Hematopoietic multipotent progenitor cell treated with erythropoietin and hydrocortisone succinate and interleukin-3 and kit ligand, for 17 days (in vitro differentiated cells): Measurements from ENCODE around the gene SMLR1.

Experiments
- DNase-seq: peaks from one replicate; pipeline ENCODE4 v3.0.0-alpha.2; 2015; ENCODE audit warnings: low spot score

Gene SMLR1

GRCh38 chr6:130825772-130826441, 1.3 kb upstream of the SMLR1 start:
- no peak for DNase-seq

- DNase-seq = no peak
Observed at GRCh38 chr6:130826442-130827246, 562 bp upstream of the SMLR1 start.

GRCh38 chr6:130829333-130829910, 2.2 kb downstream of the SMLR1 start:
- DNase-seq = no peak

GRCh38 chr6:130831607-130832006, 4.4 kb downstream of the SMLR1 start:
- no peak for DNase-seq

DNA sequence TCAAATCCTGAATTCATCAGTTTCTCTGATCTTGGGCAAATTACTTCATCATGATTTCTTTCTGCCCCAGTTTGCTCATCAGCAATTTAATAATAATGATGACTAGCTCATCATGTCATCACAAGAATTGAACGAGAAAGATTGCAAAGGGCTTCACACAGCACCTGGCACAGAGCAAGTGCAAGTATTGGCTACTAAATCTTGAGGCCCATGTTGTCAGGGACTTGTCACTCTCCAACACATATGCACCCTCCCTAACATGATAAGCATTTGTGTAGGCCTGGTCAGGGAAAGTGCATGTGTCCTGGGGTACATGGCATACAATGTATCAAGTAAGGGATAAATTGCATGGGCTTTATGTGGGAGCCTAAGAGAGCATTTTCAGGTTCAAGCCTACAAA, 6.4 kb downstream of the SMLR1 start:
- DNase-seq = no peak

DNA sequence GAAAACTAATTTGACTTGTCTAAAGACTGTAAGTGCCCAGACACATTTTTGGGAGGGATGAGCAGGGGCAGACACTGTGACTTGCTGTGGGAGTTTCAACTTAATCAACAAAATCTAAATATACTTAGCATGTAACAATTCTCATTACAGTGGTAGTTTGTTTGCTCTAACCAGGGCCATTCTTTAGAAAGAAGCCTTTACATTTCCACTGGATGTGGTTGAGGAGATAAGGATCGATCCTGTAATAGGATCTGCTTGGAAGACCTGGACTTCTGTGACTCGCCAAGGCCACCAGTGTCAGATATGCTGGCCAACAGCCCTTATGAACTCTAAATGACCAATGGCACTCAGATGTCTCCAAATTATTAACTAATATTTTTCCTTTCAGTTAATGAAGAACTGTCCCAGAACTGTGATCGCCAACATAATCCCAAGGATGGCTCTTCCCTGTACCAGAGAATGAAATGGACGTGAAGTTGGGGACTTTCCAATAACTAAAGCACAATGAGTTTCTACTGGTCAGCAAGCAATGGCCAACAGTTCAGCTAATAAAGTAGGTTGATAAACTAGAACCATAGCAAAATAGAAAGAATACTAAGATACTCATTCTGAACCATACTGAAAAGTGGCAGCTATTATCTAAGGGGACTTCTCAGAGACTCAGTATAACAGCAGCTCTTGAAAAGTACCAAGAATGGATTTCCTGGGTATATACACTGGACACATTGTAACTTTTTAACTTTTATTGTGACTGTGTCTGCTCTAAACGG, 7.5 kb downstream of the SMLR1 start:
- DNase-seq = no peak

- no peak for DNase-seq
Observed at GRCh38 chr6:130836055-130836640, 8.9 kb downstream of the SMLR1 start.

- no peak for DNase-seq
Observed at GRCh38 chr6:130837067-130837466, 9.9 kb downstream of the SMLR1 start.

GRCh38 chr6:130838250-130838860, 11.1 kb downstream of the SMLR1 start:
- DNase-seq = no peak

GRCh38 chr6:130838951-130839350, 11.7 kb downstream of the SMLR1 start:
- DNase-seq = no peak

DNA sequence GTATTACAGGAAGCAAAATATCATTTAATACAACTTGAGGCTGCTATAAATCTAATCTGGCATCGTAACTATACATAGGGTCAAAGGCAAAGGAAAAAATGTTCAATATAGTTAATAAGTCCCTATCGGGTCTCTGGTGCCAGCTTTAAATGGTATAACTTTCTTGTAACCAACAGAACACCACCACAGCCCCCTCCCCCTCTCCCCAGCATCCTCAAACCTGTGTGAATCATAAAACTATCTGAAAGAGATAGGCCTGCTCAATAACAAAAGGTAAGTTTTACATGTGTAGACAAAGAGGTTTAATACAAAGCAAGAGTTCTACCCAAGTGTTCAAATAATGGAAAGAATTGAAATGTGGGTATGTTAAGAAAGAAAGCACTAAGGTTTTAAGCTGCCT, 12.2 kb downstream of the SMLR1 start:
- DNase-seq = no peak

- DNase-seq = no peak
Observed at GRCh38 chr6:130840050-130840449, 12.8 kb downstream of the SMLR1 start.

GRCh38 chr6:130841128-130841728, 14.0 kb downstream of the SMLR1 start:
- no peak for DNase-seq

DNA sequence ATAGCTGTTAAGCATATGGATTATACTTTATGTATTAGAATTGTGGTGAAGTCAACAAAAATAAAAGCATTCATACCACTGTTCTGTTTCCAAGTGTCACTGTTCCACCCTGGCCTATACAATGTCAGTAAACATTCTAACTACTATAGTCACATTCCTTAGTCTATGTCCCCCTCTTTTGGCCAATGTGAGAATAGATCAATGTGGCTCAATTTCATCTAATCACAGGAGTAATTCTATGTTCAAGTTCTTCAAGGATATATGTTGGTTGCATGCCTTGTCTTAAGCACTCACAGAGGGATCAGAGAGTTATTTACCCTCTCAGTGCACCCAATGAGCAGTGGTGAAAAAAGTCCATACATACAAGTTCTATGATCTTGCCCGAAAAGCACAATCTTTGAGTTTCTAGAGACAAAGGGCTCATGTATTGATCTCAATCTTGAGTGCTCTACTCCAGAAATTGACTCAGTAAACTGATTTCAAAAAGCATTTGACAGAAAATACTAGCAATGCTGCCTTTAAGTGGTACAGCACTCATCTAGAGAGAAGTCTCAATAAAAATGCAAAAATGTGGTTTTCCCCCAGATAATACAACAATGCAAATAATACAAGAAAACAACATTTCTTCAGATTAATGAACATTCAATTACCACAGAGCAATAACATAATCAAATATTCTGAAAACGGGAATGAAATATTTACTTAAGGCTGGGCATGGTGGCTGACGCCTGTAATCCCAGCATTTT, 16.5 kb downstream of the SMLR1 start:
- peak; percentile 16 for DNase-seq

DNA sequence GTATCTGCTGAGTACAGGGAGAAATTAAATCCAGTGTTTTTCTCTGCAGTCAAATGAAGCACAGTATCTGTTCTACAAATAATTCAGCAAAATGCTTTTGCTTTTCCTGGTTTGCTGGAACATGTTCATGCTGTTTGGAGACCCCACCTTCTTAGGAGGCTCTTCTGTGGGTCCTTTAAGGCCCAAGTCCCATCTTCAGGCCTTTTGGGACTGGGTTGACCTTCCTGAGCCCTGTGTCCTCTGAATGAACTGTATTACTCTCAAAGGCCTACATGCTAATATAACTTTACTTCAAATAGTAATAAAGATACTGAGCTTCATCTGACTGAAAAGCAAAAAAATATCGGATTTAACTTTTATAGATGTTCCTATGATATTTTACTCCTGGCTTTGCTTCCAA, 19.3 kb downstream of the SMLR1 start:
- no peak for DNase-seq

DNA sequence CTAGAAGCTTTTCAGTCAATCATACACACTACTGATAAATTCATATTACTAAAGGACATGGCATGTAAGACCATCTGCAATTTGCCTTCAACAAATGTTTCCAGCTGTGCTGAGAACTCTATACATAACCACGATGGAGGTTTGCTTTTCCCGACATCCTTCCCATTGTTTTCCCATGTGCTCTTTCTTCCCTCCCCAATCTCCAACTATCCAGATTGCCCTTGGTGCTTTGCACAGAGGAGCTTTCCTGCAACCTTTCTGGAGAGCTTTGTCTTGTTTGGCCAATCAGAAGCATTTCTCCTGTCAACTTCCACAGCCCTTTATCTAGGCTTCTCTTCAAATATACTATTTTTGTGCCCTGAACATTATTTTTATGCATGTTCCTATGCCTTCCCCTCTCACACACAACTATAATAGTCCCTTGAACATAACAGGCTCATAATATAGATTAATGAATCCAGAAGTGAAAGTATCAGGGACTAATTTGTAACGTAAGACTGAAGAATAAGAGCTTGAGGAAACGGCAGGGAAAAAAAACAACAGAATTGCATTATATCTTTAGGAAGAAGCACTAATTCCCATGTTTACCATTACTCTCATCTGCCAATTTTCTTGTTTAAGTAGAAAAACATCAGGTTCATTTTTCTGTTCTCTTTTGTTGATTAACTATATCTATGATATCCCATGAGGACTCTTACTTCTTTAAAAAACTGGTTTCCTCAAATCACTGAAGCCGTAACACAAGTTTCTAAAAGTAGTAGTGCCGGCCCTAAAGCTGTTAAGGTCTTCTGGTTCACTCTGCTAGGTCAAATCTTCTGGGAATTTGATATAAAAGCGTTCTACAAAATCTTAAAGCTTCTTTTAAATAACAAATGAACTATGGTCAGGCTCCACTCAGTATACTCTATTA, 20.1 kb downstream of the SMLR1 start:
- DNase-seq = no peak

DNA sequence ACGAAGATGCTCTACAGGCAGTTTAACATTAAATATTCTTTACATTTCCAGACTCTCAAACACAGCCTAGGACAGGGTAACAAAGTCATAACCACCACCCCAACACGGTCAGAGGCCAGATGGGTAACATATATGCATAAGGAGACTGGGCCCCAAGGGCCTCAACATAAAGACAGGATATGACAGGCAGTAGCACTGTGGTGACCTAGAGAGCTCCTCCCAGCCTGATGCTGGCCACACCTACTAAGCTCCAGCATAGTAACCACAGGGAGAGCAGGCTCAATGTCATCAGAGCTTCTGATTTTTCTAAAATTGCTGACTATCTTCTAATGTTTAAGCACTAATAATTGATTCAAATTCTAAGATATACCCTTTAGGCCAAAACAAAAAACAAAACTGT, 21.7 kb downstream of the SMLR1 start:
- DNase-seq = no peak

DNA sequence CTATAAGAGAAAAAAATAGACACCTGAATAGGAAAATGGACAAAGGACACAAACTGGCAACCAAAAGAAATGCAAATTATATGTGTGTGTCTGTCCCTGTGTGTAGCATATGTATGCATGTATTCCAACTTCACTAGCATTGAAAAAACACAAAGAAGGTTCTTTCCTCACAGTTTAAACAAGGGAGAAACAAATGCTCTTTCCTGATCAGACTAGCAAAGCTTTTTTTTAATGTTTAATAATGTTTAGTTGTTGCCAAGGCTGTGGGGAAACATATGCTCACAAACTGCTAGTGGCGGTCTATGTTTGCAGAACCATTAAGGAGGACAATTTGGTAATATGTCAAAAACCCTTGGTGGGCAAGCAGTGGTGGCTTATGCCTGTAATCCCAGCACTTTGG, 22.4 kb downstream of the SMLR1 start:
- DNase-seq = no peak

DNA sequence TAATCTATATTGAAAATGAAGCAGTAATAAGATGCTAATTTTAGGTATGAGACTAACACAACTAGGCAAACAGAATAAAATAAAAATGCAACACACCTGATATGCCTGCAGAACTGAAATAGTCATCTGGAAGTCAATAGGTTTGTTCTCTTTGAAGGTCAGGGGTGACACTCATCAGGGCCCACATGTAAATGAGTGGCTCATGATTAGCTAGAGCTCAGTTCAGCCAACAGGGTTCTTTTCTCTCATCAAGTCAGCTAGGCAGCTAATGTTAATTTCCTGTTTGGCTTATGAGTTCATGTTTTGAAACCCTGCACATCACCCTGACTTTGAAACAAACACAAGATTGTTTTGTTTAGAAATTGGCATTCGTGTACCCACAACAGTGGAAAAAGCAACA, 23.8 kb downstream of the SMLR1 start:
- DNase-seq = no peak
